Loucy (cell line): ENCODE measurements around the gene LEKR1.

Source experiments
- EZH2phosphoT487 ChIP-seq: fragments of 200-600 bp; IDR thresholded peaks from 2 replicates; pipeline ENCODE4 v1.6.1; 2018; ENCODE audit warnings: antibody characterized with exemption, mild to moderate bottlenecking, moderate library complexity, borderline replicate concordance
- TF ChIP-seq, protein P1 (sequence below): fragments of 200-600 bp; sonication (generic); conservative IDR thresholded peaks from 2 replicates; pipeline ENCODE4 v1.5.1; 2014; ENCODE audit warnings: mild to moderate bottlenecking, antibody characterized with exemption, low read length

- TF ChIP-seq, protein P1, sequence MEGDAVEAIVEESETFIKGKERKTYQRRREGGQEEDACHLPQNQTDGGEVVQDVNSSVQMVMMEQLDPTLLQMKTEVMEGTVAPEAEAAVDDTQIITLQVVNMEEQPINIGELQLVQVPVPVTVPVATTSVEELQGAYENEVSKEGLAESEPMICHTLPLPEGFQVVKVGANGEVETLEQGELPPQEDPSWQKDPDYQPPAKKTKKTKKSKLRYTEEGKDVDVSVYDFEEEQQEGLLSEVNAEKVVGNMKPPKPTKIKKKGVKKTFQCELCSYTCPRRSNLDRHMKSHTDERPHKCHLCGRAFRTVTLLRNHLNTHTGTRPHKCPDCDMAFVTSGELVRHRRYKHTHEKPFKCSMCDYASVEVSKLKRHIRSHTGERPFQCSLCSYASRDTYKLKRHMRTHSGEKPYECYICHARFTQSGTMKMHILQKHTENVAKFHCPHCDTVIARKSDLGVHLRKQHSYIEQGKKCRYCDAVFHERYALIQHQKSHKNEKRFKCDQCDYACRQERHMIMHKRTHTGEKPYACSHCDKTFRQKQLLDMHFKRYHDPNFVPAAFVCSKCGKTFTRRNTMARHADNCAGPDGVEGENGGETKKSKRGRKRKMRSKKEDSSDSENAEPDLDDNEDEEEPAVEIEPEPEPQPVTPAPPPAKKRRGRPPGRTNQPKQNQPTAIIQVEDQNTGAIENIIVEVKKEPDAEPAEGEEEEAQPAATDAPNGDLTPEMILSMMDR = no peak
- TF ChIP-seq EZH2phosphoT487 = no peak
Observed at GRCh38 chr3:156860873-156861272, 34.7 kb downstream of the LEKR1 start.
